ENCODE measurements around the gene ACSF2. TPM values are rescaled to one million over a fixed set of nuclear protein-coding genes. Genes with fewer than 3 reads are reported as not detected.
A peak's percentile ranks its signal among the peaks of the same experiment; 100 is the strongest.
"Not testable (repeated sequence)": the region's sequence is repeated elsewhere in the genome, so short reads cannot be mapped to it uniquely, and the experiment has no call there.

The ACSF2 gene
- total and polyA plus RNA-seq, 7 experiments from 2014 or later = 2.2 to 36.2 (median 20.4) TPM

DNA sequence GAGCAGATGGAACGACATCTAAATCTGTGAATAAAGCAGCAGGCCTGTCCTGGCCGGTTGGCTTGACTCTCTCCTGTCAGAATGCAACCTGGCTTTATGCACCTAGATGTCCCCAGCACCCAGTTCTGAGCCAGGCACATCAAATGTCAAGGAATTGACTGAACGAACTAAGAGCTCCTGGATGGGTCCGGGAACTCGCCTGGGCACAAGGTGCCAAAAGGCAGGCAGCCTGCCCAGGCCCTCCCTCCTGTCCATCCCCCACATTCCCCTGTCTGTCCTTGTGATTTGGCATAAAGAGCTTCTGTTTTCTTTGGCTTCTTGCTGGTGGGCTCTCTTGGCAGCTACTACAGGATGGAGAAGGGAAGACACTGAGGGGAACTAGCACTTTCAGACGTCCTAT, 48.5 kb downstream of the ACSF2 start:
- peaks cover 0 to 17% (median 10%) of the 10 kb centered on the region in 5 donors for H3K36me3 Mint-ChIP-seq
- no peak overlapping the region for H3K4me3 Mint-ChIP-seq
- no peaks in the 10 kb centered on the region for H3K27me3 ChIP-seq (ENCODE audit: control insufficient read depth in 2 of 2, insufficient read depth in 2 of 2, low read length in 2 of 2)
- no peak overlapping the region for H3K4me3 ChIP-seq (ENCODE audit: low read length)
- no peaks in the 10 kb centered on the region for H3K9me3 Mint-ChIP-seq
- peaks cover 7 to 8% of the 10 kb centered on the region in 2 donors for H3K4me1 ChIP-seq (ENCODE audit: control insufficient read depth in 2 of 2, insufficient read depth in 2 of 2, low read length in 2 of 2)
- ATAC-seq (no peak), DNase-seq (no peak)
- no peak overlapping the region for H3K27ac Mint-ChIP-seq
- CTCF ChIA-PET = no interaction called here
- H3K36me3 ChIP-seq (ENCODE audit: control insufficient read depth in 2 of 3, insufficient read depth in 3 of 3, low read length in 3 of 3) = peaks cover 0 to 3% (median 0%) of the 10 kb centered on the region in 3 experiments
- H3K4me1 Mint-ChIP-seq = peaks cover 9 to 11% (median 10%) of the 10 kb centered on the region in 7 donors
- no peaks in the 10 kb centered on the region for H3K9me3 ChIP-seq (ENCODE audit: control insufficient read depth in 2 of 3, low read length in 3 of 3)
- H3K27me3 Mint-ChIP-seq = peaks cover 0 to 13% (median 5%) of the 10 kb centered on the region in 5 donors
- no peak overlapping the region for H3K27ac ChIP-seq (ENCODE audit: low read depth, low read length)
- POLR2A ChIA-PET = no interaction called here
- intact Hi-C loops (cut with micrococcal nuclease) = no loop called here

- Mint-ChIP-seq H3K4me1 (peaks cover 17 to 20% (median 19%) of the 10 kb centered on the region in 7 donors), H3K9me3 (no peaks in the 10 kb centered on the region), H3K4me3 (no peak overlapping the region), H3K36me3 (peaks cover 0 to 17% (median 10%) of the 10 kb centered on the region in 5 donors), H3K27me3 (peaks cover 0 to 11% (median 4%) of the 10 kb centered on the region in 5 donors), H3K27ac (peak overlapping the region in 1 of 9 donors; percentile 65)
- ATAC-seq (no peak), DNase-seq (no peak)
- Histone ChIP-seq H3K27ac (ENCODE audit: low read depth, low read length) (no peak overlapping the region), H3K9me3 (ENCODE audit: control insufficient read depth in 2 of 3, low read length in 3 of 3) (no peaks in the 10 kb centered on the region), H3K27me3 (ENCODE audit: control insufficient read depth in 2 of 2, insufficient read depth in 2 of 2, low read length in 2 of 2) (no peaks in the 10 kb centered on the region), H3K4me3 (ENCODE audit: low read length) (no peak overlapping the region), H3K4me1 (ENCODE audit: control insufficient read depth in 2 of 2, insufficient read depth in 2 of 2, low read length in 2 of 2) (peaks cover 11 to 12% of the 10 kb centered on the region in 2 donors), H3K36me3 (ENCODE audit: control insufficient read depth in 2 of 3, insufficient read depth in 3 of 3, low read length in 3 of 3) (peaks cover 0 to 3% (median 0%) of the 10 kb centered on the region in 3 experiments)
- POLR2A ChIA-PET = no interaction called here
- intact Hi-C loops (cut with micrococcal nuclease) = loop anchor here (5.0 kb wide), 2 partner anchors 87 to 232 kb away; partner anchors contain the start of genes CACNA1G (in 2 of the 2) and ANKRD40 (in 1 of the 2)
- CTCF ChIA-PET = no interaction called here
These were observed 49.3 kb downstream of the ACSF2 start for GRCh38 chr17:50475362-50475761.

DNA sequence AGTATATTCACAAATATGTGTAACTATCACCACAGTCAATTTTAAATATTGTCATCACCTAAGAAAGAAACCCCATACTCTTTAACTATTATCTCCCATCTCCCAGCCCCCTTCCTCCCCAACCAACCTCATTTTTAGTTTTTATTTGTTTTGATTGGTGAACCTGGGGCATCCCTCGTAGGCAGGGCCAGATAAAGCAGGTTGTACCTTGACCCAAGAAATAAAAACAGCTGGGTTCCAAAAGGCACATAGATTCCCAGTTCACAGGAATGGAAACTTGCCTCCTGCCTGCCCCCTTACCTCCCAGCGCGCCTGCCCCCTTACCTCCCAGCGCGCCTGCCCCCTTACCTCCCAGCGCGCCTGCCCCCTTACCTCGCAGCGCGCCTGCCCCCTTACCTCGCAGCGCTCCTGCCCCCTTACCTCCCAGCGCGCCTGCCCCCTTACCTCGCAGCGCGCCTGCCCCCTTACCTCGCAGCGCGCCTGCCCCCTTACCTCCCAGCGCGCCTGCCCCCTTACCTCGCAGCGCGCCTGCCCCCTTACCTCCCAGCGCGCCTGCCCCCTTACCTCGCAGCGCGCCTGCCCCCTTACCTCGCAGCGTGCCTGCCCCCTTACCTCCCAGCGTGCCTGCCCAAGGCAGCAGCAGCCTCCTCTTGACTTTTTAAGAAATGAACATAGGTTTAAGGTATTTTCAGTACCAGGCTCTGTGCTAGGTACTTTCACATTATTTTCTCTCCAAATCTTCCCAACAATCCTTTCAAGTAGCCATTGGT, 49.9 kb downstream of the ACSF2 start:
- ATAC-seq; H3K27me3 ChIP-seq (ENCODE audit: control insufficient read depth in 2 of 2, insufficient read depth in 2 of 2, low read length in 2 of 2); H3K27ac ChIP-seq (ENCODE audit: low read depth, low read length); H3K27me3 Mint-ChIP-seq; H3K9me3 Mint-ChIP-seq; H3K36me3 ChIP-seq (ENCODE audit: control insufficient read depth in 2 of 3, insufficient read depth in 3 of 3, low read length in 3 of 3); H3K4me3 ChIP-seq (ENCODE audit: low read length); DNase-seq; H3K9me3 ChIP-seq (ENCODE audit: control insufficient read depth in 2 of 3, low read length in 3 of 3): not testable (repeated sequence)
- peak overlapping the region in 4 of 9 donors; percentile 4 to 77 (median 35) for H3K27ac Mint-ChIP-seq
- ChIA-PET CTCF (interaction anchor here (0.8 kb wide), 2 partner anchors 10 to 19 kb away, joined by 3 read pairs; no protein-coding TSS in a partner anchor), POLR2A (interaction anchor here (0.6 kb wide), 1 partner anchor 470 kb away, joined by 3 read pairs; no protein-coding TSS in a partner anchor)
- peaks cover 0 to 17% (median 10%) of the 10 kb centered on the region in 5 donors for H3K36me3 Mint-ChIP-seq
- peaks cover 18 to 26% (median 23%) of the 10 kb centered on the region in 7 donors for H3K4me1 Mint-ChIP-seq
- peak overlapping the region in 2 of 10 donors; percentile 20 to 29 for H3K4me3 Mint-ChIP-seq
- intact Hi-C loops (cut with micrococcal nuclease) = loop anchor here (5.0 kb wide), 2 partner anchors 86 to 231 kb away; partner anchors contain the start of genes CACNA1G (in 2 of the 2) and ANKRD40 (in 1 of the 2)
- H3K4me1 ChIP-seq (ENCODE audit: control insufficient read depth in 2 of 2, insufficient read depth in 2 of 2, low read length in 2 of 2) = peaks cover 11 to 12% of the 10 kb centered on the region in 2 donors

- no peaks in the 10 kb centered on the region for H3K9me3 ChIP-seq (ENCODE audit: control insufficient read depth in 2 of 3, low read length in 3 of 3)
- Mint-ChIP-seq H3K36me3 (peaks cover 0 to 16% (median 8%) of the 10 kb centered on the region in 5 donors), H3K4me3 (peak overlapping the region in 2 of 10 donors; percentile 20 to 29), H3K4me1 (peaks cover 18 to 28% (median 23%) of the 10 kb centered on the region in 7 donors), H3K9me3 (no peaks in the 10 kb centered on the region), H3K27ac (peak overlapping the region in 4 of 9 donors; percentile 4 to 77 (median 4)), H3K27me3 (peaks cover 0 to 6% (median 0%) of the 10 kb centered on the region in 5 donors)
- H3K36me3 ChIP-seq (ENCODE audit: control insufficient read depth in 2 of 3, insufficient read depth in 3 of 3, low read length in 3 of 3) = peaks cover 0 to 5% (median 0%) of the 10 kb centered on the region in 3 experiments
- H3K27ac ChIP-seq (ENCODE audit: low read depth, low read length) = no peak overlapping the region
- H3K4me1 ChIP-seq (ENCODE audit: control insufficient read depth in 2 of 2, insufficient read depth in 2 of 2, low read length in 2 of 2) = peaks cover 11 to 12% of the 10 kb centered on the region in 2 donors
- H3K4me3 ChIP-seq (ENCODE audit: low read length) = no peak overlapping the region
- intact Hi-C loops (cut with micrococcal nuclease) = loop anchor here (5.0 kb wide), 2 partner anchors 86 to 231 kb away; partner anchors contain the start of genes CACNA1G (in 2 of the 2) and ANKRD40 (in 1 of the 2)
- ATAC-seq (no peak), DNase-seq (no peak)
- CTCF ChIA-PET = interaction anchor here (0.8 kb wide), 2 partner anchors 10 to 18 kb away, joined by 3 read pairs; no protein-coding TSS in a partner anchor
- POLR2A ChIA-PET = interaction anchor here (0.6 kb wide), 1 partner anchor 470 kb away, joined by 3 read pairs; no protein-coding TSS in a partner anchor
- H3K27me3 ChIP-seq (ENCODE audit: control insufficient read depth in 2 of 2, insufficient read depth in 2 of 2, low read length in 2 of 2) = no peaks in the 10 kb centered on the region
These were observed 50.7 kb downstream of the ACSF2 start for GRCh38 chr17:50476545-50477315.

DNA sequence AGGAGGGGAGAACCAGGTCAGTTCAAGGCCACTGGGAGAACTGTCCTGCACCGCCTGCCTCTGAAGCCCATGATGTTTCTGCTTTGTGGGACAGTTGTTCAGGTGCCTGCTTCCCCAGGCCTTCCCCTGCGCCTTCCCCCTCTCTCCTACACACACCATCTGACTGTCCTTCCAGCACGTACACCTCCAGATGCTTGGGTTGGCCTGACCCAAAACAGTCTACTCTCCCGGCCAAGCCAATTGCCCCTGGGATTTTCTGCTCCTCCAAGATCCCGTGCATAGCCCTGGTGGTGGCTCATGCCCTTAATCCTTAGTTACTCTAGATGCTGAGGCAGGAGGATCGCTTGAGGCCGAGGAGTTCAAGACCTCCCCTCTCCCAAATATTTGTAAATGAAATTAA, 52.0 kb downstream of the ACSF2 start:
- peaks cover 0 to 6% (median 0%) of the 10 kb centered on the region in 5 donors for H3K27me3 Mint-ChIP-seq
- H3K36me3 ChIP-seq (ENCODE audit: control insufficient read depth in 2 of 3, insufficient read depth in 3 of 3, low read length in 3 of 3) = peaks cover 0 to 17% (median 3%) of the 10 kb centered on the region in 3 experiments
- H3K9me3 Mint-ChIP-seq = no peaks in the 10 kb centered on the region
- no peaks in the 10 kb centered on the region for H3K9me3 ChIP-seq (ENCODE audit: control insufficient read depth in 2 of 3, low read length in 3 of 3)
- peaks cover 19 to 28% (median 23%) of the 10 kb centered on the region in 7 donors for H3K4me1 Mint-ChIP-seq
- H3K27ac ChIP-seq (ENCODE audit: low read depth, low read length) = peak overlapping the region; percentile 75
- ChIA-PET CTCF (interaction anchor here (0.6 to 2.0 kb wide), 4 partner anchors 23 to 1053 kb away, joined by 3 to 13 read pairs (median 4); no protein-coding TSS in a partner anchor), POLR2A (interaction anchor here (0.6 to 0.9 kb wide), 2 partner anchors 9 to 150 kb away, joined by 3 to 4 read pairs; no protein-coding TSS in a partner anchor)
- peaks cover 0 to 14% (median 12%) of the 10 kb centered on the region in 5 donors for H3K36me3 Mint-ChIP-seq
- ATAC-seq (no peak), DNase-seq (peak in 1 of 9 donors; percentile 8)
- H3K4me3 ChIP-seq (ENCODE audit: low read length) = peak overlapping the region; percentile 98
- peaks cover 11 to 12% of the 10 kb centered on the region in 2 donors for H3K4me1 ChIP-seq (ENCODE audit: control insufficient read depth in 2 of 2, insufficient read depth in 2 of 2, low read length in 2 of 2)
- peak overlapping the region; percentile 71 to 90 (median 82) for H3K4me3 Mint-ChIP-seq
- intact Hi-C loops (cut with micrococcal nuclease) = loop anchor here (1.0 to 5.0 kb wide), 15 partner anchors 23 to 365 kb away; partner anchors contain the start of genes CACNA1G (in 2 of the 2), ACSF2 (in 1 of the 2), ANKRD40 (in 1 of the 2) and COL1A1 (in 1 of the 2)
- peak overlapping the region; percentile 68 to 96 (median 92) for H3K27ac Mint-ChIP-seq
- H3K27me3 ChIP-seq (ENCODE audit: control insufficient read depth in 2 of 2, insufficient read depth in 2 of 2, low read length in 2 of 2) = no peaks in the 10 kb centered on the region

Measured in naive thymus-derived CD4-positive, alpha-beta T cell (primary cell).